ENCODE data around the gene FGF3.

FGF3 gene

GRCh38 chr11:69822676-69823494 lies 3.7 kb upstream of the FGF3 start:
- DNase-seq, result no peak

GRCh38 chr11:69821511-69822040 lies 2.4 kb upstream of the FGF3 start:
- no peak for DNase-seq

DNA sequence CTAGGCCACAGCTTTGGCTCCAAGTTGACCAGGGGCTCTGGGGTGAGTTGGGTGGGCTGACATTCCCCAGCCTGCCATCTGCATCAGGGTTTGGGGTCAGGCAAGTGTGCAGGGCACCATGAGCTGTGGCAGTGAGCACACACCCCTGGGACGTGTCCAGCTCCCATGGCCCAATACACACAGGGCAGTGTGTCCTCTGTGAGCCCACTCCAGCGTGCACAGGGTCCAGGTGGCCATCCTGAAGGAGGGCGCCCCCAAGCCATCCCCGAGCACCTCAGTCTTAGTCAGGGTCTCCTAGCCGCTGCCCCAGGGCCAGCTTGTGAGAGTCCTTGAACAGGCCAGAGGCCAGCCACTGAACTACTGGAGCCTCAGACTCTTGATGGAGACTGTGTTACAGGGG lies 1.2 kb upstream of the FGF3 start:
- no peak for DNase-seq

GRCh38 chr11:69819541-69820070 lies 390 bp upstream of the FGF3 start:
- DNase-seq, result no peak

- DNase-seq, result no peak
Measured at GRCh38 chr11:69818231-69818602, 999 bp downstream of the FGF3 start.

- DNase-seq, result no peak
Measured at GRCh38 chr11:69817265-69818230, 1.7 kb downstream of the FGF3 start.

DNA sequence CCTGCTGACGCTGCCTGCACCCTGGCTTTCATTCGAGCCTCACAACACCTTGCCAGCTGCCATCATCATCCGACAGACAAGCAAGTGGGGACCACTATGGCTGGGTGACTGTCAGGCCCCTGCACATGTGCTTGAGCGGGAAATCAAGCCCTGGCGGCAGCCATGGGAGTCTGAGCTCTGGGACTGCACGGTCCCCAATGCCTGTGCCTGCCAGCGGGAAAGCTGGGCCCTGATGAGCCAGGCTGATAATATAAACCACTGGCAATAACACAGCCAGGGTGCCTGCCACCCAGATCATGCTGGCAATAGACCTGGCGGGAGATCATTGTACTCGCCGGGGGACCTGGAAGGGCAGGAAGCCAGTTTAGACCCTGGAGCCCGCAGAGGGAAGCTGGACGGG lies 2.5 kb downstream of the FGF3 start:
- no peak for DNase-seq

DNA sequence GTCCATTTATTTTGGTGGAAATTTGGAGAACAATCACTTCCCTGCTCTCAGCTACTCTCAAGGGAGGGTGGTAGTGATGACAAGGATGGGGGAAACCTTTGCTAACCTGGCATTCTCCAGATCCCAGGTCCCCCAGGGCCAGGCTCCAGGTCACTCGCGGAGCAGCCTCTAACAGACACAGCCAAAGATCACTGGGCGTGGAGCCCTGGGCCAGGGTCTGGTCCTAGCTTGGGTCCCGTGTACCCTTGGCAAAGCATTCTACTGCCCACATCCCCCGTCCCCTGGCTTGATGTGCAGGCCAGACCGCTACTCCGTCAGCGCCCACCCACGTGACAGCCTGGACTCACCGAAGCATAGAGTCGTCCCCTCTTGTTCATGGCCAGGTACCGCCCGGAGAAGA lies 3.2 kb downstream of the FGF3 start:
- DNase-seq, result no peak

DNA sequence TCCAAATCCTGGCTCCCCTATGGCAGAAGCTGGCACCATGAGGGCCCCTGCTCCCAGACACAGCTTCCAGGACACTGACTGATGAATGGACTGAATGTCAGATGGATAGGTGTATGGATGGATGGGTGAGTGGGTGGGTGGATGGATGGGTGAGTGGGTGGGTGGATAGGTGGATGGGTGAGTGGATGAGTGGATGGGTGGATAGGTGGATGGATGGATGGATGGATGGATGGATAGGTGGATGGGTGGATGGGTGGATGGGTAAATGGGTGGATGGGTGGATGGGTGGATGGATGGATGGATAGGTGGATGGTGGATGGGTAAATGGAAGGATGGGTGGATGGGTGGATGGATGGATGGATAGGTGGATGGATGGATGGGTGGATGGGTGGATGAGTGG lies 4.3 kb downstream of the FGF3 start:
- no peak for DNase-seq

GRCh38 chr11:69814411-69814810 lies 4.8 kb downstream of the FGF3 start:
- no peak for DNase-seq

DNA sequence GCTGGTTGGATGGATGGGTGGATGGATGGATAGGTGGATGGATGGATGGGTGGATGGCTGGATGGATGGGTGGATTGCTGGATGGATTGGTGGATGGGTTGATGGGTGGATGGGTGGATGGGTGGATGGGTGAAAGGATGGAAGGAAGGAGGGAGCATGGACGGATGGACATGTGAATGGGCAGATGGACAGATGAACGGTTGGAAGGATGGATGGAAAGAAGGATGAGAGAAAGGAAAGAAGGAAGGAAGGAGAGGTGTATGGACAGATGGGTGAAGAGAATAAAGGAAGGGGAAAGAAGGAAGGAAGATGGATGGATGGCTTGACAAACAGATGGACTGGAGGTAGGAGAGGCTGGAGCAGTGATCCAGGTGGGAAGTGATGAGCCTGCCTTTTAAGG lies 5.4 kb downstream of the FGF3 start:
- DNase-seq, result no peak

DNA sequence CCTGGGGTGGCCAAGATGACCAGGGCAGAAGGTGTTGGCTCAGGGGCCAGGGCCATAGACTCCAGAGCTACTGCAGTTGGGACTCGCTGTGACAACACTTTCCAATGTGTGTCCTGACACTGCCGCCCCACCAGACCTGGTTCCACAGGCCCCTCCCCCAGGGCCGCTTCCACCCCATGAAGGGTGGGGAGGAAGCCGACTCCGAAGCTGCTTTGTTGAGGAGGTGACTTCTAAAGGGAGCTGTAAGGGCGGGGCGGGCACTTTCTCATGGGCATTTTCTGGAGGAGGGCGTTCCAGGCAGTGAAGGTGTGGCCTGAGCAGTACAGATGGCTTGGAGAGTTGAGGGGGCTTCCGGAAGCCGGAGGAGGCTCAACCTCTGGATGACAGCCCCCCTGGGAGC lies 6.3 kb downstream of the FGF3 start:
- DNase-seq, result no peak

GRCh38 chr11:69812256-69812655 lies 7.0 kb downstream of the FGF3 start:
- DNase-seq, result no peak

GRCh38 chr11:69811431-69811830 lies 7.8 kb downstream of the FGF3 start:
- no peak for DNase-seq

DNA sequence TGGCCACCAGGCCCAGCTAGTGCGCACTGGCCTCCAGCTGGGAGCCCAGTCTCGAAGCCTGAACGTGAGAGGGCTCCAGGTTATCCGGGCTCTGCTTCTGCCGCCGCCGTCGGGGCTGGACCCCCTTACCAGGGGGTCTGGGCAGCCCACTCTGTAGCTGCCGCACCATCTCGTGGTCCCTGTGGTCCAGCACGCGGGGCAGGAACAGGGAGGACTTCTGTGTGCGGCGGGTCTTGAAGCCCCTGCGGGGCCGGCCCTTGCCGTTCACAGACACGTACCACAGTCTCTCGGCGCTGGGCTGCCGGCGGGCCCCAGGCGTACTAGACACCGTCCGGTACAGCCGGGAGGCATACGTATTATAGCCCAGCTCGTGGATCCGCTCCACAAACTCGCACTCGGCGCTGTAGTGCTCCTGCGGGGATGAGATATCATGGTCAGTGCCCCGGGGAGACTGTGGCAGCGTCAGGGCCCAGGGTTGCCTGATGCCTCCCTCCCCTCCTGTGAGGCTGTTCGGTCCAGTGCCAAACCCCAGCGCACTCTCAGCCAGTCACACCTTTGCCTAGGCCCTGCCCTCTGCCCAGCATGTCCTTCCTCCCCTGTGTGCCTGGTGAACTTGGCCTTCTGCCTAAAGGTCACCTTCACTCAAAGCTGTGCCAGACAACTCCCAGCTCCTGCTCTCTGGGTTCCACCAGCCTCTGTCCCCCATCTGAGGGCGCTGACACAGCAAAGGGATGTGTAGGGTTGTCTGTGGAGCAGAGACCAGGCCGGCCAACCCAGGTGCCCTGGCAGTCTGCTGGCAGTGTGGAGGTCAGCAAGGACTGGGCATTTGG lies 8.7 kb downstream of the FGF3 start:
- DNase-seq, result no peak

- no peak for DNase-seq
Measured at GRCh38 chr11:69808667-69809086, 10.5 kb downstream of the FGF3 start.

DNA sequence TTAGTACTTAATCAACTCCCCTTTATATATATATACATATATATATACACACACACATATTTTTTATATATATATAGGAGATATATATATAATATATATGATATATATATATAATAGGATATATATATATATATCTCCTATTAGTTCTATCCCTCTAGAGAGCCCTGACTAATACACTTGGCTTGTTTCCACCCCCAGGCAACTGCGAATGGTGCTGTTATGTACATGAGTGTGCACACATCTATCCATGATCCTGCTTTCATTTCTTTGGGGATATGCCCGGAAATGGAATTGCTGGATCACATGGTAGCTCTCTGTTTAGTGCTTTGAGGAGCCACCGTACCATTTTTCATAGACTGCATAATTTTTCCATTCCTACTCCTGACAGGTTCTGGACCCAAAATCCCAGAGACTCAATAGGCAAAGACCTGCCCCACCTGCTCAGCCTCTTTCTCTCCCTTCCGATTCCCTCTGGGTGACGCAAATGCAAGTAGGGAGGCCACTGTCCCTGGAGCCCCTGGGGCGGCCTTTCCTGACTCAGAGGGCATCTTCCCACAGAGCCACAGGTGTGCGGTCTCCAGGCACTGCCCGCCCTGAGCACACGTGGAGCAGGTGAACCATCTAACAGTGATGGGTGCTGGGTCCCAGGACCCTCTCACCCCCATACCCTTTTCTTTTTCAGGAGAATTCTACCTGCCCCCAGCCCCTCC lies 12.0 kb downstream of the FGF3 start:
- DNase-seq, result no peak

DNA sequence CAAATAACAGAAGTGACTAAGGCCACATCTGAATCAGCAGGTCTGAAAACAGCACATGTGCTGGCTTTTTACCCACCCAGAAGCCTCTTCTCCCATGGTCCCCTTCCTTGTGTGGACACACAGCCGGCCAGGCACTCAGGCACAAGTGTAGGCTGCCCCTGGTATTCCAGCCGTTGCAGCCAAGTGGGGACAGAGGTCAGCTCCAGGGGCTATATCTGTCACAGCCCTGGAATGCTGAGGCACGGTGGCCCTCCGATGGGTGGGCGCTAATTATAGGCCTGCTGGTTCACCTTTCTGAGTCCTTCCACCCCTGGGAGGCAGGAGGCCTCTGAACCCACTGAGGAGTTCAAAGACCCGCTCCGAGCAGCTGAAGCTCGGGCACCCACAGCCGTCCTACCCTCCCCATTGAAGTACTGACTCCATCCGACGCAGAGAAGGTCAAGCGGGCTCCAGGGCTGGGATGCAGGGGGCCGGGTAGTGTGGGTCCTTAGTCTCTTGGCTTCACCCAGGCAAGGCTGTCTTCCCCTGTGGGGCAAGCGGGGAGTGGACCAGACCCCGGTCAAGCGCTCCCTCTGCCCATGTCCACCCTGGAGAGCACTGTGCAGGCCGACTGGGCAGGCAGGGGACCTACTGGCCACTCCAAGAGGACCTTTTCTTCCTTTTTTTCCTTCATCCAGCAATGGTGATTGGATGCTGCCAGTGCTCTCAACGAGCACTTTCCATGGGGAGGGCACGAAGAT lies 14.3 kb downstream of the FGF3 start:
- no peak for DNase-seq

- no peak for DNase-seq
Measured at GRCh38 chr11:69803604-69804218, 15.5 kb downstream of the FGF3 start.

DNA sequence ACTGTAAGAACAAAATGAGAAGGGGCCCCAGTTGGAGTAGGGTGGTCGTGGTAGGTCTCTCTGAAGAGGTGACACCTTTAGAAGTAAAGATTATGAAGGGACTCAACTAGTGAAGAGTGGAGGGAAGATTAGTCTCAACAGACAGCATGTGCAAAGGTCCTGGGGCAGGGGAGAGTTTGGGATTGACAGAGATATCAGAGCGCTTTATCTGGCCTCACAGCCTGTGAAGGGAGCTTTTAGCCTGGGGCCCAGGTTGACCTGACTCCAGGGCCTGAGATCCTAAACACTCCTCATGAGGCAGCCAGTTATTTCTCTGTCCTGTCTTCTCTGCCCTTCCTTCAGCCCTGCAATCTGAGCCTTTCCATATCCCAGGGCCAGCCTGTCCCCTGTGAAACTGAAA lies 16.2 kb downstream of the FGF3 start:
- no peak for DNase-seq

- DNase-seq, result no peak
Measured at GRCh38 chr11:69802590-69802989, 16.6 kb downstream of the FGF3 start.
